HEK293 (cell line): ENCODE results near the gene NME5.
A peak's percentile ranks its signal among the peaks of the same experiment; 100 is the strongest.

Source experiments
- CTCF ChIA-PET: fragments of 350-600 bp; formaldehyde crosslinking; extraction: SDS; loops from one replicate; lab custom pipeline; 2021; ENCODE audit warnings: antibody characterized with exemption; lab: Yijun Ruan, JAX
- POLR2A ChIA-PET: fragments of 300-600 bp; formaldehyde crosslinking; extraction: SDS; loops from one replicate; lab custom pipeline; 2020; ENCODE audit warnings: antibody characterized with exemption, inconsistent platforms; lab: Yijun Ruan, JAX
- H3K27ac ChIP-seq: fragments of 200-500 bp; sonication (Bioruptor generic); 2 replicates; pipeline ENCODE4 v1.5.1; 2014; ENCODE audit warnings: low read depth, low read length, control low read depth, inconsistent platforms; ENCODE audit errors: extremely low read depth
- H3K36me3 ChIP-seq, 2 experiments: fragments of 200-500 bp in 1 of 2; sonication (Bioruptor generic) in 1 of 2; 1 replicate in 1 of 2; 2 replicates in 1 of 2; pipeline ENCODE4 v1.5.1; 2014 to 2017; ENCODE audit warnings: inconsistent platforms in 2 of 2, low read length in 2 of 2; ENCODE audit not compliant: control insufficient read depth in 2 of 2, insufficient read depth in 1 of 2
- H3K4me1 ChIP-seq: fragments of 200-500 bp; sonication (Bioruptor generic); 2 replicates; pipeline ENCODE4 v1.5.1; 2014; ENCODE audit warnings: mild to moderate bottlenecking, low read length, inconsistent platforms; ENCODE audit not compliant: control insufficient read depth, insufficient read depth
- H3K4me3 ChIP-seq: 2 replicates; pipeline ENCODE4 v1.5.1; 2011; ENCODE audit warnings: low read depth, mild to moderate bottlenecking, control low read depth, low read length, moderate library complexity
- H3K9me3 ChIP-seq: fragments of 200-500 bp; sonication (Bioruptor generic); 2 replicates; pipeline ENCODE4 v1.5.1; 2014; ENCODE audit warnings: low read depth, low read length, inconsistent platforms; ENCODE audit not compliant: control insufficient read depth, insufficient read depth
- BCL11B ChIP-seq: fragments of 450-650 bp; formaldehyde crosslinking; IDR thresholded peaks from 2 replicates; pipeline ENCODE4 v1.5.1; 2016; ENCODE audit warnings: low read depth, missing biosample characterization, missing genetic modification characterization
- EGR2 ChIP-seq: fragments of 450-650 bp; formaldehyde crosslinking; IDR thresholded peaks from 2 replicates; pipeline ENCODE4 v1.5.1; 2016; ENCODE audit warnings: low read depth, missing biosample characterization, missing genetic modification characterization
- ELK4 ChIP-seq: IDR thresholded peaks from 2 replicates; pipeline ENCODE4 v1.6.1; 2011; ENCODE audit warnings: mild to moderate bottlenecking, low read depth, low read length, borderline replicate concordance
- GLI2 ChIP-seq: fragments of 450-650 bp; formaldehyde crosslinking; IDR thresholded peaks from 2 replicates; pipeline ENCODE4; 2017; ENCODE audit warnings: missing biosample characterization, missing genetic modification characterization, low read depth, borderline replicate concordance
- GLI4 ChIP-seq: fragments of 450-650 bp; formaldehyde crosslinking; IDR thresholded peaks from 2 replicates; pipeline ENCODE4 v1.5.1; 2016; ENCODE audit warnings: missing biosample characterization, missing genetic modification characterization
- PRDM1 ChIP-seq: fragments of 450-650 bp; formaldehyde crosslinking; IDR thresholded peaks from 2 replicates; pipeline ENCODE4; 2016; ENCODE audit warnings: missing biosample characterization, missing genetic modification characterization
- RBAK ChIP-seq: fragments of 450-650 bp; formaldehyde crosslinking; IDR thresholded peaks from 2 replicates; pipeline ENCODE4 v1.5.1; 2016; ENCODE audit warnings: missing biosample characterization, missing genetic modification characterization
- ZBTB44 ChIP-seq: fragments of 450-650 bp; IDR thresholded peaks from 2 replicates; pipeline ENCODE4 v1.5.1; 2018; ENCODE audit warnings: missing biosample characterization, mild to moderate bottlenecking, missing genetic modification characterization
- ZNF10 ChIP-seq: fragments of 450-650 bp; formaldehyde crosslinking; IDR thresholded peaks from 2 replicates; pipeline ENCODE4 v1.5.1; 2017; ENCODE audit warnings: missing biosample characterization, missing genetic modification characterization
- ZNF121 ChIP-seq: fragments of 450-650 bp; formaldehyde crosslinking; IDR thresholded peaks from 2 replicates; pipeline ENCODE4 v1.5.1; 2016; ENCODE audit warnings: missing biosample characterization, missing genetic modification characterization
- ZNF223 ChIP-seq: fragments of 450-650 bp; formaldehyde crosslinking; IDR thresholded peaks from 2 replicates; pipeline ENCODE4 v1.5.1; 2016; ENCODE audit warnings: missing biosample characterization, missing genetic modification characterization
- ZNF239 ChIP-seq: fragments of 450-650 bp; formaldehyde crosslinking; IDR thresholded peaks from 2 replicates; pipeline ENCODE4 v1.5.1; 2016; ENCODE audit warnings: missing biosample characterization, missing genetic modification characterization
- ZNF24 ChIP-seq: fragments of 450-650 bp; formaldehyde crosslinking; IDR thresholded peaks from 2 replicates; pipeline ENCODE4 v1.5.1; 2016; ENCODE audit warnings: missing biosample characterization, missing genetic modification characterization
- ZNF292 ChIP-seq: fragments of 450-650 bp; formaldehyde crosslinking; IDR thresholded peaks from 2 replicates; pipeline ENCODE4 v1.5.1; 2016; ENCODE audit warnings: low read depth, missing biosample characterization, missing genetic modification characterization, borderline replicate concordance
- ZNF341 ChIP-seq: fragments of 450-650 bp; formaldehyde crosslinking; IDR thresholded peaks from 2 replicates; pipeline ENCODE4; 2016; ENCODE audit warnings: low read depth, missing biosample characterization, missing genetic modification characterization
- ZNF391 ChIP-seq: fragments of 450-650 bp; formaldehyde crosslinking; IDR thresholded peaks from 2 replicates; pipeline ENCODE4 v1.5.1; 2016; ENCODE audit warnings: low read depth, missing biosample characterization, missing genetic modification characterization, borderline replicate concordance
- ZNF416 ChIP-seq: fragments of 450-650 bp; formaldehyde crosslinking; IDR thresholded peaks from 2 replicates; pipeline ENCODE4 v1.5.1; 2016; ENCODE audit warnings: missing biosample characterization, missing genetic modification characterization
- ZNF518A ChIP-seq: fragments of 450-650 bp; formaldehyde crosslinking; conservative IDR thresholded peaks from 2 replicates; pipeline ENCODE4 v1.5.1; 2016; ENCODE audit warnings: low read depth, missing biosample characterization, missing genetic modification characterization
- ZNF701 ChIP-seq: fragments of 450-650 bp; formaldehyde crosslinking; IDR thresholded peaks from 2 replicates; pipeline ENCODE4 v1.5.1; 2016; ENCODE audit warnings: missing biosample characterization, missing genetic modification characterization
- ZNF777 ChIP-seq: fragments of 450-650 bp; formaldehyde crosslinking; IDR thresholded peaks from 2 replicates; pipeline ENCODE4 v1.5.1; 2017; ENCODE audit warnings: missing biosample characterization, missing genetic modification characterization, borderline replicate concordance
- ZNF837 ChIP-seq: fragments of 450-650 bp; formaldehyde crosslinking; IDR thresholded peaks from 2 replicates; pipeline ENCODE4 v1.5.1; 2016; ENCODE audit warnings: missing biosample characterization, missing genetic modification characterization
- ZSCAN30 ChIP-seq: fragments of 450-650 bp; IDR thresholded peaks from 2 replicates; pipeline ENCODE4 v1.5.1; 2018; ENCODE audit warnings: missing biosample characterization, mild to moderate bottlenecking, missing genetic modification characterization, moderate library complexity
- ZXDB ChIP-seq: fragments of 450-650 bp; formaldehyde crosslinking; IDR thresholded peaks from 2 replicates; pipeline ENCODE4 v1.5.1; 2016; ENCODE audit warnings: missing biosample characterization, missing genetic modification characterization

The NME5 gene

DNA sequence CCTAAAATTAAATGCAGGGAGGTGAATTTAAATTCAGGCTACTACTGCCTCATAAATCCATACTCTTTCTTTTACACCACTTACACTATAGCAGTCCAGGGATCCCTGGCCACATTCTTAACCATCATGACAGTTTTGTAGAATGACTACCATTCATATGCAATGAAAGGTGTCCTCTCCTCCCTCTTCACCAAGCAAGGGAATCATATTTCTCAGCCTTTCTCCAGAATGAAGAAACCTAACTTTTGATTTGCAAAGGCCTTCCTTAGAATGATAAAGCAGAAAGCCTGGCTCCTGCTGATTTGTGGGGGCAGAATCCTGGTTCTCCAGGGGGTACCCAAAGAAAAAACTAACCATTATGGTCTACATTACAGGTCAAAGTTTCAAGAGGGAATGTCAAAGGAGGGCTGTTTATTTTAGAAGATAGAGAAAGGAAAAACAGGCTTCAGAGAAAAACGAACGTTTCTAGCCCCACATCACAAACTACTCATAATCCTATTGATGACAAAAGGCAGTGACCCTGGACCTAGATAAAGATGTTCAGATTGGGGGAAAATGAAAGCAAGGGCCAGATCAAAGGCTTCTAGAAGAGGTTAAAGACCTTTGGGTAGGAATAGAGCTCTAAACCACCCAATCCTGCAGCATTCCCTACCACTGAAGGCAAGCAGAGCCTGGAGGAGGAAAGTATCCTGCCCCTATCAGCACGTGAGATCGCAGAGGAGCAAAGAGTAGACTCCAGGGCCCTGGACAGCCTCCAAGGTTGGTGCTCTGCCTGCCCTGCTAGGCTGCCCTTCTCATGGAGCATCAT lies 43.9 kb downstream of the NME5 start:
- no peaks in the 10 kb centered on the region for H3K4me1 ChIP-seq
- H3K4me3 ChIP-seq: no peak overlapping the region
- H3K27ac ChIP-seq: no peak overlapping the region
- no peaks in the 10 kb centered on the region for H3K9me3 ChIP-seq
- POLR2A ChIA-PET: no interaction called here
- TF ChIP-seq GLI2 (tag by site-specific recombination): no peak
- TF ChIP-seq PRDM1 (tag by site-specific recombination): 0 out of 2 replicates have a peak, but pooled peaks have one; percentile 28
- TF ChIP-seq, all 188 proteins: peak for 1
- CTCF ChIA-PET: interaction anchor here (0.7 kb wide), 1 partner anchor 18 kb away, joined by 3 read pairs; no protein-coding TSS in a partner anchor
- no peaks in the 10 kb centered on the region for H3K36me3 ChIP-seq

- no peaks in the 10 kb centered on the region for H3K9me3 ChIP-seq
- ChIA-PET CTCF (interaction anchor here (0.9 to 1.5 kb wide), 2 partner anchors 23 to 463 kb away, joined by 4 read pairs; no protein-coding TSS in a partner anchor), POLR2A (no interaction called here)
- H3K27ac ChIP-seq: no peak overlapping the region
- H3K4me3 ChIP-seq: no peak overlapping the region
- TF ChIP-seq ZNF239 (tag by site-specific recombination): no peak
- TF ChIP-seq ZNF24 (tag by site-specific recombination): no peak
- TF ChIP-seq ZNF292 (tag by site-specific recombination): no peak
- no peak for TF ChIP-seq BCL11B (tag by site-specific recombination)
- no peak for TF ChIP-seq ZNF391
- no peak for TF ChIP-seq ZNF10 (tag by site-specific recombination)
- TF ChIP-seq ZXDB (tag by site-specific recombination): no peak
- TF ChIP-seq ZNF341 (tag by site-specific recombination): no peak
- TF ChIP-seq ELK4: no peak
- no peaks in the 10 kb centered on the region for H3K4me1 ChIP-seq
- no peaks in the 10 kb centered on the region for H3K36me3 ChIP-seq
Observed at GRCh38 chr5:138093036-138093435, 46.2 kb downstream of the NME5 start.

DNA sequence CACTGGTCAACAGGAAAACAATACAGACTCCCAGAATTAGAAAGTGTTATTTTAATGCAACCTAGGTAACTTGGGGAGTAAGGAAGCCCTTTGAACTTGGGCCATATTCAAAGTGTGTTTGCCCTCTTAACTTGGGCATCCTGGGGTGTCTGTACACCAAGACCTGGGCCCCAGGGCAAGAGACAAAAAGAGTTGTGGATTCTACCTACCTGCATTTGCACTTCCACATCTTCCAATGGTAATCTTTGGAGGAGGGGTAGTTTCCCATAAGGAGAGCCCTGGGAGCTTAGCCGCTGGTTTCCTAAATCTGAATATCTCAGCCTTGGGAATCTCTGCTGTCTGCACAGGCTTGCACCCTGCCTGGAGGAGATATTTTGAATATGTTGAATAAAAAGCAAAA lies 46.9 kb downstream of the NME5 start:
- H3K4me1 ChIP-seq: no peaks in the 10 kb centered on the region
- no peak overlapping the region for H3K4me3 ChIP-seq
- ChIA-PET POLR2A (no interaction called here), CTCF (interaction anchor here (0.8 to 5.3 kb wide), 3 partner anchors 15 to 463 kb away, joined by 3 to 48 read pairs (median 4); no protein-coding TSS in a partner anchor)
- H3K9me3 ChIP-seq: no peaks in the 10 kb centered on the region
- no peak overlapping the region for H3K27ac ChIP-seq
- H3K36me3 ChIP-seq: no peaks in the 10 kb centered on the region
- no peak for TF ChIP-seq ZNF223 (tag by site-specific recombination)
- TF ChIP-seq GLI4 (tag by site-specific recombination): no peak
- no peak for TF ChIP-seq ZNF518A
- TF ChIP-seq RBAK (tag by site-specific recombination): no peak
- no peak for TF ChIP-seq ZXDB (tag by site-specific recombination)
- no peak for TF ChIP-seq ZNF777 (tag by site-specific recombination)
- no peak for TF ChIP-seq EGR2 (tag by site-specific recombination)
- no peak for TF ChIP-seq ZNF701 (tag by site-specific recombination)
- no peak for TF ChIP-seq ZNF837 (tag by site-specific recombination)
- no peak for TF ChIP-seq ZNF416 (tag by site-specific recombination)
- no peak for TF ChIP-seq ZBTB44
- TF ChIP-seq ZSCAN30 (tag by site-specific recombination): no peak
- no peak for TF ChIP-seq ZNF121 (tag by site-specific recombination)
